ENCODE data around the gene EIF2AK2. TPM values are rescaled to one million over a fixed set of nuclear protein-coding genes. Genes with fewer than 3 reads are reported as not detected.

The EIF2AK2 gene
- 9.2 and 13.1 TPM in 2 replicates for total RNA-seq

DNA sequence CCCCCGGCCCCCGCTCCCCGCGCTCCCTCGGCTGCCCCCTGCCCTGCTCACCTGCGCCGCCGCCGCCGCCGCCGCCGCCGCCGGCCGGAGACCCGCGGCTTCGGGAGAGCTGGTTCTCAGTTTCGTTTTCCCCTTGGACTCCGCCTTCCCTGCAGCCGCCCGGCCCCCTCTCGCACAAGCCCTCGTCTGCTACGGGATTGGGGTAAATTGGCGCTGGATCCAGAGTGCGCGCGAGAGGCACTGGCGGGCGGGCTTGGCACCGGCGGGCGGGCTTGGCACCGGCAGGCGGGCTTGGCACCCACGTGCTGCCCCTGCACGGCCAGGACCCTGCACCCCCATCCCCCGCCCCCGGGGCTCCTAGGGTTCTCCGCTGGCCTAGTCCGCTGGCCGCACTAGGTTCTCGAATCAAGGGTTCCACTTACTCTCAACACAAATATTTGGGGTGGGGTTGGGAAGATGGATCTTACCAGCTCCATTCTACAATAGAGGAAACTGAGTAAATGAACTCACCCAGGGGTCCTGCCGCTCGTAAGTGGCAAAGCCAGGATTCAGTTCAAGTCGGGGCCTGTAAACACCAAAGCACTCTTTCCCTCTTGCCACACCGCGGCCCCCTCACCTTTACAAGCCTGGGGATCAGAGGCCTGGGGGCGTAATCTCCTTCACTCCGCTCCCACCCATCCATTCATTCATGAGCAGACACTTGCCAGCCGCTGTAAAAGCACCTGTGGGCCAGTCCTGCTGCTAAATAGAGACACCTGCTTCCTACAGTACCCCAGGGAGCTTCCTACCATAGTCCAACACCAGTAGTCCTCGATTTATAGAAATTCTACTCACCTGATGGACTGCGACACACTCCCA is at the start of gene EIF2AK2:
TSS of gene EIF2AK2 (minus strand) at position 124 of the 858 bp plus-strand sequence. CDS start 9,174 bp downstream, outside the sequence.

DNA sequence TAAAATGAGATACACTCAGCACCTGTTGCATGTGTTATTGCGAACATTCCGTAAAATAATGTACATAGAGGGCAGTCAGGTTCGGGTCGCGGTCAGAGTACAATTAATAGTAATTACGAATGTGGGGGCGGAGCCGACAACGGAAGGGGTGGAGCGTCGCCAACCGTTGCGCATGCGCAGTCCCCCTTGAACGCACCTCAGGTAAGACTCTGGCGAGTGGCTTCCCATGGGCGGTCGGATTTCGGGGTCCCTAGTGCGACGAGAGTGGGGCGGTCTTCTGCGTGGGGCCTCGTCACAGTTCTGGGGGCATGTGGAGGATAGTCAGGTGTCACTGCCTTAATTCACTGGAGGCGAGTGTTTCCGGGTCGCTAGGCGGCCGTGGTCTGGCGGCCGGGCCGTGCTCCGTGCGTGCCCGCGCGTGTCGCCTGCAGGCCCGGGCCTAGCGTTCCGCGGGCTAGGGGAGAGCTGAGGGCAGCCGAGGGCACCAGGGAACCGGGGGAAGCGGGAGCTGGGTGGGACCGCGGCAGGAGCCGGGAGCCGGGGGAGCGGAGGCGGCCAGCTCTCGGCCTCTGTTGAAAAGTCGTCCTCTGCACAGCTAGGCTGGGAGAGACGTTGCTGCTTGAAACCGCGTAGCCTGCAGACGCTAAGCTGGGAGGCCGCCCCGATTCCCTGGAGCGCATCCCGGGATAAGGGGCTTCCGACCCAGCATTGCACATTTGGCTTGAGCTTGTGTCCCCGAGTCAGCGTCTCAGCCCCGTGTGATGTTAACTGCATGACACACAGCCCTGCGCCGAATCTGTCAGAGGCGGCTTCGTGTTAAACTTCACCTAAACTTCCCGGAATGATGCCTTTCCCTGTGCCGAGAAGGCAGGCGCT is 39.8 kb upstream of the EIF2AK2 start, which contains the start of gene CEBPZOS:
TSS of gene CEBPZOS (plus strand) at position 177 of the 876 bp plus-strand sequence. CDS start 3,209 bp downstream, outside the sequence.

DNA sequence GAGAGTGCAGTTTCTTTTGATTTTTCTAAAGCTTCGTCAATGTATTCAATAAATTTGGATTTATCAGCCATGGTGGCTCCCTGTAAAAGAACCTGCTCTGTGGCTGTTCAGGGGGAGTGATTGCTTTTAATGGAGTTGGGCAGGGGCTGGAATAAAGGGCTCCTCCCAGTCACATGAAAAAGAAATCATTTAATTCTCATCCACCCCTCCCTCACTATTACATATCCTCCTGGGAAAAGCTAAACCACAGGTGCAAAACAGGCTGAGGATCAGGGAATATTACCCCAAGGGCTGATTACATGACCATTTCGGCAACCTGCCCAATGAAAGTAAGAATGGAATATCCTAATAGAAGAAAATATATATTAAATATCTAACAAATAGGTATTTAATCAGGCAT is 31.8 kb upstream of the EIF2AK2 start, which contains the start of gene SULT6B1:
TSS of gene SULT6B1 (minus strand) at position 101 of the 400 bp plus-strand sequence. CDS start at position 71, 30 bp downstream.

DNA sequence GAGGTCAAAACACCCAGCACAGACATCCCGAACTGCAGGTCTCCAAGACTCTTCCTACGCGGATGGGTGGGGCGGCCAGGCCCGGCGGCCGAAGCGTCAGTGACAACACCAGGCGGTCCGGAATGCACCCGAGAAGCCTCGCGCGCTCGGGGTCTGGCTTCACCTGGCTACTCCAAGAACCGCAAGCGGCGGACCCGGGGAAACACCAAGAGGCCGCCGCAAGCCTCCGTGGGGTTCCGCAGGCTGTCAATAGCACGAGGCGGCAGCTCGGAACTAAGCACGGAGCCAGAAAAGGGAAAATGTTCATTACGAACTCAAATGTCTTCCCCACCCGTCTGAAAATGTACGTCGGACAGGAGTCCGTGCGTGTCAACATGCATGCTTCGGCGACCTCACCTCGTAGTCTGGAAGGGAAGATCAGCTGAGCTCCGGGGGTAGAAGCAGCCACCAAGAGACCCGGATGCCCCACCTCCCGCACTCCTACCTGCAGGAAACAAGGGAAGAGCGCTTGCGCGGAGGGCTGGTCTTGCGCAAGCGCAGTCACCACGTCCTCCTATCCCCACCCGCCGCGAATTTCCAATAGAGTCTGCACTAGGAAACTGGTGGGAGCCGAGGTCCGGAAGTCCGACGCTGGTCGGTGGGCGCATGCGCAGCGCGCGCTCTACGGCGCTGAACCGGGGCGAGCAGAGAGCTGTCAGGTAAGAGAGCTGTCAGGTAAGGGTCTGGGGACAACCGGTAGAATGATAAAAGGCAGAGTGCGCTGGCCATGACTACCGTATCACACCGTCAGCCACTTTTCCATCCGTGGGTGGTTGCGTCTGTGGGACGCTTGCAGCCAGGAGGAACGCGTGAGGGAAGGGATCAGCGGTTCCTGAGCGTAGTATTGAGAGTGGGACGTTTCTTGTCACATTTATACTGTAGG is 72.6 kb downstream of the EIF2AK2 start, which contains the start of the genes GPATCH11 and HEATR5B:
TSS of gene GPATCH11 (plus strand) at position 646 of the 922 bp plus-strand sequence. CDS start 3,864 bp downstream, outside the sequence.
TSS of gene HEATR5B (minus strand) at position 500 of the 922 bp plus-strand sequence. CDS start 958 bp downstream, outside the sequence.

Other genes starting within 250 kb of the EIF2AK2 start
- 10.8 and 14.5 TPM in 2 replicates for gene STRN, start 190.4 kb downstream of the EIF2AK2 start, total RNA-seq
- gene HEATR5B, start 72.6 kb downstream of the EIF2AK2 start, total RNA-seq: 8.1 and 10.8 TPM in 2 replicates
- 2.4 and 4.2 TPM in 2 replicates for gene GPATCH11, start 72.5 kb downstream of the EIF2AK2 start, total RNA-seq
- gene SULT6B1, start 31.7 kb upstream of the EIF2AK2 start, total RNA-seq: not detected in 2 replicates
- gene CEBPZOS, start 39.5 kb upstream of the EIF2AK2 start, total RNA-seq: 18.4 and 23.3 TPM in 2 replicates
- gene CEBPZ, start 74.6 kb upstream of the EIF2AK2 start, total RNA-seq: 29.3 and 31.9 TPM in 2 replicates
- 8.5 and 9.7 TPM in 2 replicates for gene NDUFAF7, start 74.7 kb upstream of the EIF2AK2 start, total RNA-seq
- gene PRKD3, start 167.9 kb upstream of the EIF2AK2 start, total RNA-seq: 13.2 and 22.5 TPM in 2 replicates
- 2.5 and 2.9 TPM in 2 replicates for gene QPCT, start 187.7 kb upstream of the EIF2AK2 start, total RNA-seq

Data from airway epithelial cell (primary cell).